HEK293T (cell line): ENCODE data around the gene TOP3B.

Source experiments
- BHLHE40 ChIP-seq: fragments of 450-650 bp; IDR thresholded peaks from 2 replicates; pipeline ENCODE4 v1.6.1; 2016; ENCODE audit warnings: mild to moderate bottlenecking, moderate library complexity, borderline replicate concordance
- CTBP1 ChIP-seq: fragments of 450-650 bp; IDR thresholded peaks from 2 replicates; pipeline ENCODE4 v1.6.1; 2016; ENCODE audit warnings: borderline replicate concordance
- ELF4 ChIP-seq: fragments of 450-650 bp; IDR thresholded peaks from 2 replicates; pipeline ENCODE4 v1.6.1; 2017; ENCODE audit warnings: antibody characterized with exemption
- FOXA1 ChIP-seq: fragments of 450-650 bp; IDR thresholded peaks from 2 replicates; pipeline ENCODE4 v1.6.1; 2016; ENCODE audit warnings: mild to moderate bottlenecking
- FOXK2 ChIP-seq: fragments of 450-650 bp; IDR thresholded peaks from 2 replicates; pipeline ENCODE4 v1.6.1; 2016; ENCODE audit warnings: mild to moderate bottlenecking
- HDGF ChIP-seq: fragments of 450-650 bp; IDR thresholded peaks from 2 replicates; pipeline ENCODE4 v1.6.1; 2017; ENCODE audit warnings: antibody characterized with exemption, borderline replicate concordance
- LEF1 ChIP-seq: fragments of 450-650 bp; IDR thresholded peaks from 2 replicates; pipeline ENCODE4 v1.6.1; 2017; ENCODE audit warnings: mild to moderate bottlenecking, borderline replicate concordance
- NFRKB ChIP-seq: fragments of 450-650 bp; IDR thresholded peaks from 2 replicates; pipeline ENCODE4 v1.6.1; 2016; ENCODE audit warnings: mild to moderate bottlenecking, moderate library complexity
- SP1 ChIP-seq: fragments of 450-650 bp; IDR thresholded peaks from 2 replicates; pipeline ENCODE4 v1.6.1; 2017
- SUZ12 ChIP-seq: fragments of 450-650 bp; IDR thresholded peaks from 2 replicates; pipeline ENCODE4 v1.6.1; 2016; ENCODE audit warnings: mild to moderate bottlenecking
- TARDBP ChIP-seq: fragments of 450-650 bp; IDR thresholded peaks from 2 replicates; pipeline ENCODE4 v1.6.1; 2016

DNA sequence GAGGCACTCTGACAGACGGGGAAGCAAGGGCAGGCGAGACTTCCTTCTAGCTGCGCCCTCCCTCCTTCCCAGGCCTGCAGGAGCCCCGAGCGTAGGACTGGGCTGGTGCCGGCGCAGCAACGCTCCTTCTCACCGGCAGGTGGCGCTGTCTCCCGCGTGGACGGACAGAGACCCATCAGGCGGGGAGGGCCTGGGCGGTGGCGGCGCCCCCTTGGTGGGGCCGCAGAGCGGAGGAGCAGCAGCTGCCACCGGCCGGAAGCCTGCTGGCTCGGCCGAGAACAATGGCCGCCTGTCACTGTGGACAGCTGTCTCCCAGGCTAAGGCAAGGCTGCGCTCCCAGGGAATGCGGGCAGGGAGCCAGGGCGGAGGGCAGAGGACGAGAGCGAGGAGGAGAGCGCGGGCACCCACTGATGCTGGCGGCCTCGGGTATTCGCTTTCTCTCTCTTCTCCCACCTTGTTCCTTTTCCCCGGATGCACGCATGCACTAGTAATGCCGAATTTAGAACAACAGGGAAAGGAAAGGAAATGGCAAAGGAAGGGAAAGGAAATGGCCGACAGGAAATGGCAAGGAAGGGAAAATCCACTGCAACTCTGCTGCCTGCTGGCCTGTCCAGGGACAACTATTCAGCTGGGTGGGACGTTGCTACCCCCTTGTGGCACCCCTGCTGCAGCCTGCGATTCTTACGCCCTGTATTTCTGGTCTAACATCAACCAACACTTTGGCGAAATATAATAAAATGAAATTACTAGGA lies 44.3 kb downstream of the TOP3B start:
- no peak for TF ChIP-seq SP1
- TF ChIP-seq BHLHE40 = no peak
- TF ChIP-seq ELF4 = peak; percentile 33
- TF ChIP-seq FOXK2 = no peak
- TF ChIP-seq HDGF = no peak
- TF ChIP-seq CTBP1 = no peak
- peak; percentile 53 for TF ChIP-seq NFRKB
- TF ChIP-seq LEF1 = no peak
- TF ChIP-seq TARDBP = no peak
- no peak for TF ChIP-seq FOXA1
- TF ChIP-seq SUZ12 = no peak
